Stimulated activated memory B cell treated with anti-CD40 and anti-IgM and Interleukin-4, amounts not matched to agents 10 μg/mL and 1 μg/mL and 100 μg/mL, for 72 hours (primary cell): ENCODE data around the gene GPI.
"Not testable (repeated sequence)": the region's sequence is repeated elsewhere in the genome, so short reads cannot be mapped to it uniquely, and the experiment has no call there.

ENCODE experiments used
- ATAC-seq: fragments of 150-1000 bp; cut with Tn5 transposase; 2 replicates; pipeline ENCODE4 v1.10.0; 2021
- H3K27ac Mint-ChIP-seq: one replicate; pipeline ENCODE4 v1.8.0; 2022; ENCODE audit warnings: mild to moderate bottlenecking, mixed read lengths
- H3K27me3 Mint-ChIP-seq: one replicate; pipeline ENCODE4 v1.8.0; 2022; ENCODE audit warnings: mixed read lengths
- H3K36me3 Mint-ChIP-seq: one replicate; pipeline ENCODE4 v1.8.0; 2022; ENCODE audit warnings: mixed read lengths
- H3K4me1 Mint-ChIP-seq: one replicate; pipeline ENCODE4 v1.8.0; 2022; ENCODE audit warnings: mixed read lengths
- H3K4me3 Mint-ChIP-seq: one replicate; pipeline ENCODE4 v1.8.0; 2022; ENCODE audit warnings: mild to moderate bottlenecking, moderate library complexity, mixed read lengths
- H3K9me3 Mint-ChIP-seq: one replicate; pipeline ENCODE4 v1.8.0; 2022; ENCODE audit warnings: mixed read lengths

GPI gene

GRCh38 chr19:34356875-34357274, 8.1 kb upstream of the GPI start:
- H3K36me3 Mint-ChIP-seq, result peaks cover 8% of the 10 kb centered on the region
- no peaks in the 10 kb centered on the region for H3K27me3 Mint-ChIP-seq
- ATAC-seq, result no peak
- no peak overlapping the region for H3K4me3 Mint-ChIP-seq
- no peak overlapping the region for H3K27ac Mint-ChIP-seq
- H3K4me1 Mint-ChIP-seq, result peaks cover 28% of the 10 kb centered on the region
- H3K9me3 Mint-ChIP-seq, result no peaks in the 10 kb centered on the region

DNA sequence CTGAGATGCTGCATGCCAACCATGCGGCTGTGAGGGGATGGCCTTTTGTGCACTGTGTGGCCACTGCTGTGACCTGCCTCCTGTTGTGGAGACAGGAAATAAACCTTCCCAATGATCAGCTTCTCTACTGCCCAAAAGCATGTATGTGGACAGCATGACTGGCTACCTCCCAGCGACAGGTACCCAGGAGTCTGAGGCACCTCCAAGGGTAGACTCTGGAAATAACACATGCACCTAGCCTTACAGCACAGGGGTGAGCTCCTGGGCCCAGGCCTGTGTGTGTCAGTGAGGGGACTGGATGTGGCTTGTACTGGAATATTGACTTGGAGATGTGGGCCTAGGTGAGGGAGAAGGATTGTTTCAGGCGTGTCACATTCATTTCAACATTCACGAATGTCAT, 7.6 kb upstream of the GPI start:
- Mint-ChIP-seq H3K27ac (no peak overlapping the region), H3K9me3 (no peaks in the 10 kb centered on the region), H3K4me1 (peaks cover 28% of the 10 kb centered on the region), H3K4me3 (no peak overlapping the region), H3K36me3 (peaks cover 8% of the 10 kb centered on the region), H3K27me3 (no peaks in the 10 kb centered on the region)
- no peak for ATAC-seq

DNA sequence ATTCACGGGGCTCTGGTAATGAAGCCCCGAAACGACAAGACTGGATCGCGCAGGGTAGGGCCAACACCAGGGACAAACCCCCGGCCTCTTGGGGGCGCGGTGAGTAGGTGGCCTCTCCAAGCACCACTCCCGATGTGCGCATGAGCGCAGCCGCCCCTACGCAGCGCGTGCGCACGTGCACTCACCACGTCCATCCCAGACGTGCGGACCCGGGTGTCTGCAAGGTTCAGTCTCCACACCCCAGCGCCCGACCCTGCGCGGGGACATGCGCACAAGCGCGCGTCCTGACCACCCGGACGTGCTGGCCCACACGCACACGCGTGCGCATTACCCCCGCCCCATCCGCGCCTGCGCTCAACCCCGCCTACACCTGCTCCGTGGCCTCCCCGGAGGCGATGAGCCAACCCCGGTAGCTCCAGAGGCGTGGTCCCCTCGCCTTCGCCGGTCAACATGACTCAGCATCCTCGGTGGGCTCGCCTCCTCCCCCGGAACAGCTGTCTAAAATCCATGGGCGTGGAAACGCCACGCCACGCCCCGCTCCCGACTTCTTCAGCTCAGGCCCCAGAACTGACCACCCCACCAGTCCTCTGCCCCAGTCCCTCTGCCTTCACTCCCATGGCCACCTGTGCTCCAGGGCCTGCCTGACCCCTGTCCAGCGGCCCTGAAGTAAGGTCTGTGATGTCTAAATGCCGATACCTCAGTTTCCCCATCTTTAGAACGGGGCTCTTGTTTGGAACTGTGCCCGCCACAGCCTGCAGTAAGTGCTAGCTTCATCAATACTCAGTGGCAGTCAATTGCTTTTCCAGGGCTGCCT, 5.6 kb upstream of the GPI start:
- H3K9me3 Mint-ChIP-seq, result no peaks in the 10 kb centered on the region
- no peaks in the 10 kb centered on the region for H3K27me3 Mint-ChIP-seq
- peaks cover 8% of the 10 kb centered on the region for H3K36me3 Mint-ChIP-seq
- H3K4me1 Mint-ChIP-seq, result peaks cover 30% of the 10 kb centered on the region
- peak overlapping the region; percentile 83 for H3K27ac Mint-ChIP-seq
- ATAC-seq, result peak; percentile 99
- peak overlapping the region; percentile 86 for H3K4me3 Mint-ChIP-seq

DNA sequence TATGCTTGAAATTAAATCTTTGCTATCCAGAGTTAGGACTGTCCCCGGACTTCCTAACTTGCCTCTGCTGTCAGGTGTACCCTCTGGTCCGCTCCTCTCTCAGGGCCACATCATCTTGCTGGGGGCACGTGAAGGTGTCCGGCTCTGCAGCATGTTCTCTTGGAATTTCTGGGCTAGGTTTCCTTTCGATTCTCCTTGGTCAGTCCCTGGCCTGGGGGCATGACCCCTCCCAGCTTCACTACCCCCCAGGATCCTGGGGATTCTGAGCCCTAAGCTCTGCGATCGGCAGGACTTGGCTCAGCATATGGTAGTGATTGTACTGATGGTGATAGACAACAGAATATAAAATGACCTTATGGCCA, 5.1 kb upstream of the GPI start:
- H3K4me1 Mint-ChIP-seq, result peaks cover 36% of the 10 kb centered on the region
- peak overlapping the region; percentile 86 for H3K4me3 Mint-ChIP-seq
- H3K9me3 Mint-ChIP-seq, result no peaks in the 10 kb centered on the region

DNA sequence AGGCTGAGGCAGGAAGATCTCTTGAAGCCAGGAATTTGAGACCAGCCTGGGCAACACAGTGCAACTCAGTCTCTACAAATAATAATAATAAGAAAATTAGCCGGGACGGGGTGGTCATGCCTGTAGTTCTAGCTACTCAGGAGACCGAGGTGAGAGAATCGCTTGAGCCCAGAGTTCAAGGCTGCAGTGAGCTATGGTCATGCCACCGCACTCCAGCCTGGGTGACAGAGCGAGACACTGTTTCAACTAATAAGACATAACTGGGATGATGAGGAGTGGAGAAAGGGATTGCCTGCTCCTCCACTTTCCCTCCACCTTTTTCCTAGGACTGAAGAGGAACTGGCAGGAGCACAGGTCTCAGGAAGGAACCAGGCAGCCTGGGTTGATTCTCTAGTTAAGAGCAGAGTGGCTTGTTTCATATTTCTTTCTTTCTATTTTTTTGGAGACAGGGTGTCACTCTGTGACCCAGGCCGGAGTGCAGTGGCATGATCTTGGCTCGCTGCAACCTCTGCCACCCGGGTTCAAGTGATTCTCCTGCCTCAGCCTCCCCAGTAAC, 4.6 kb upstream of the GPI start:
- Mint-ChIP-seq H3K9me3 (no peaks in the 10 kb centered on the region), H3K4me3 (peak overlapping the region; percentile 86), H3K27ac (peak overlapping the region; percentile 83), H3K36me3 (no peaks in the 10 kb centered on the region), H3K27me3 (no peaks in the 10 kb centered on the region), H3K4me1 (peaks cover 37% of the 10 kb centered on the region)
- no peak for ATAC-seq

More for the DNA sequence above, 5.1 kb upstream of the GPI start:
- no peak for ATAC-seq
- Mint-ChIP-seq H3K27me3 (no peaks in the 10 kb centered on the region), H3K36me3 (peaks cover 3% of the 10 kb centered on the region), H3K27ac (peak overlapping the region; percentile 83)

- Mint-ChIP-seq H3K9me3 (no peaks in the 10 kb centered on the region), H3K4me1 (peaks cover 53% of the 10 kb centered on the region), H3K27me3 (no peaks in the 10 kb centered on the region), H3K36me3 (peaks cover 10% of the 10 kb centered on the region), H3K4me3 (no peak overlapping the region), H3K27ac (no peak overlapping the region)
- ATAC-seq, result no peak
Observed at GRCh38 chr19:34362679-34363069, 2.3 kb upstream of the GPI start.

DNA sequence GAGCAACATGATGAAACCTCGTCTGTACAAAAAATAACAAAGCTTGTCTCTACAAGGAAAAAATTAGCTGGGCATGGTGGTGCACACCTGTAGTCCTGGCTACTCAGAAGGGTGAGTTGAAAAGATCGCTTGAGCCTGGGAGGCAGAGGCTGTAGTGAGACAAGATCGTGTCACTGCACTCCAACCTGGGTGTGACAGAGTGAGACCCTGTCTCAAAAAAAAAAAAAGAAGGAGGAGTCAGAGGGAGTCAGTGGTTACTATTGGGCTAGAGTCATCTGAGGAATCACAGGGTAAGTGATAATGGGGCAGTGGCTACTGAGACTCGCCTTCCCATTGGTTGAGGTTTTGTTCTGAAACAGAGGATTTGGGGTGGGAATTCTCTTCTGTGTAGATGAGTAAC, 1.9 kb upstream of the GPI start:
- Mint-ChIP-seq H3K9me3 (no peaks in the 10 kb centered on the region), H3K27ac (no peak overlapping the region), H3K27me3 (no peaks in the 10 kb centered on the region), H3K4me1 (peaks cover 53% of the 10 kb centered on the region), H3K4me3 (no peak overlapping the region), H3K36me3 (peaks cover 14% of the 10 kb centered on the region)
- ATAC-seq, result no peak

DNA sequence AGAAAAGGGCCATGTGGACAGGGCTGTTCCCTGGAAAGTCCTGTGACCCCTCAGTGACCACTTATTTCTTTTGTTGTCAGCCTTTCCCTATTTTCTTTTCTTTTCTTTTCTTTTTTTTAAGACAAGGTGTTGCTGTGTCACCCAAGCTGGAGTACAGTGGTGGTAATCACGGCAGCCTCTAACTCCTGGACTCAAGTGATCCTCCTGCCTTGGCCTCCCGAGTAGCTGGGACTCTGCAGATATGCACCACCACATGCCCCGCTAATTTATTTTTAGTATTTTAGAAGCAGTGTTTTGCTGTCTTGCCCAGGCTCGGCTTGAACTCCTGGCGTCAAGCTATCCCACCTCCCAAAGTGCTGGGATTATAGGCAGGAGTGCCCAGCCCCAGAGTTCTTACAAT, 1.1 kb upstream of the GPI start:
- Mint-ChIP-seq H3K4me3 (no peak overlapping the region), H3K4me1 (peaks cover 46% of the 10 kb centered on the region), H3K9me3 (no peaks in the 10 kb centered on the region), H3K27ac (no peak overlapping the region), H3K27me3 (no peaks in the 10 kb centered on the region), H3K36me3 (peaks cover 18% of the 10 kb centered on the region)
- no peak for ATAC-seq

DNA sequence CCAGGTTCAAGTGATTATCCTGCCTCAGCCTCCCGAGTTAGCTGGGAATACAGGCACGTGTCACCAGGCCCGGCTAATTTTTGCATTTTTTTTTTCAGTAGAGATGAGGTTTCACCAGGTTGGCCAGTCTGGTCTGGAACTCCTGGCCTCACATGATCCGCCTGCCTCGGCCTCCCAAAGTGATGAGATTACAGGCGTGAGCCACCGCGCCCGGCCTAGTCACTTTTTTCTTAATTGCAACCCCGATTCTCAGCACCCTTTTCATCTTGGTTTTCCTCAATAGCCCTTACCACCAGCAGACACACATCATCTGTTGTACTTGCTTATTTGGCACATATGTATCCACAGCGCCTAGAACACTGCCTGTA, 550 bp upstream of the GPI start:
- Mint-ChIP-seq H3K4me3 (peak overlapping the region; percentile 92), H3K9me3 (no peaks in the 10 kb centered on the region), H3K27ac (peak overlapping the region; percentile 82), H3K36me3 (peaks cover 22% of the 10 kb centered on the region), H3K4me1 (peaks cover 44% of the 10 kb centered on the region), H3K27me3 (no peaks in the 10 kb centered on the region)
- ATAC-seq, result no peak

GRCh38 chr19:34365463-34366401, 736 bp downstream of the GPI start:
- Mint-ChIP-seq H3K9me3 (no peaks in the 10 kb centered on the region), H3K36me3 (peaks cover 35% of the 10 kb centered on the region), H3K4me1 (peaks cover 35% of the 10 kb centered on the region), H3K4me3 (peak overlapping the region; percentile 92), H3K27me3 (no peaks in the 10 kb centered on the region), H3K27ac (peak overlapping the region; percentile 82)
- ATAC-seq, result no peak

DNA sequence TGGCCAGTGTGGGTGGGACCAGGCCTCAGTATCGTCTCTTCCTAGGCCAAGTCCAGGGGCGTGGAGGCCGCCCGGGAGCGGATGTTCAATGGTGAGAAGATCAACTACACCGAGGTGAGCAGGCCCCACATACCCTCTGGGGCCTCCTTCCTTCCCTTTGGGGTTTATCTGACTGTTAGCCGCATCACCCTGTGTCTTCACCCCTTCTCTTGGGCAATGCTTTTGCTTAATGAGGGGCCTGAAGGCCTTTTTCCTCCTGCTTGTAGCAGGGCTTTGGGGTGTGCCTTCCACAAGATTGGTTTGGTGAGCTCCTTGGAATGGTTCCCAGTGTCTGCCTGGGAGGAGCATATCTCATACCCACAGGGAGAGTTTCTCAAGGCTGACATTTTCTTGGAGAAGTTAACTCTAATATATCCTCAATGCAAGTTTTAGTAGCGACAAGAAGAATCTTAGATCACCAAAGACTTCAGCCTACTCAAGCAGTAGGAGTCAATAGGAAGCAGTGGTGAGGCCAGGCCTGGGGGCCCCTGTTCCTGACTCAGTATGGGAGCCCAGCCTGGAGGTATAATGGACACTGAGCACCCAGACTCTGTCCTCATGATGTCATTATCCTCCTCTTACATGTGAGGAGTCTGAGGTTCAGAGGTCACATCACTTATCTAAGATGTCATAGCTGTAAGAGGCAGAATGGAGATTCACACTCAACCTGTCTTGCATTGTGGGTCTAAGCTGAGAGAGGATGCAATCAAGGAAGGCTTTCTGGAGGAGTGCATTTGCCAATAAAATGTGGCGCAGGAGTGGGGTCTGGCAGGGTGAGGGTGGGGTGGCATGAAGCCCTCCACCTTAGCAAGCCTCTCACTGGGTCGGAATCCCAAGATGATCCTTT, 2.0 kb downstream of the GPI start:
- ATAC-seq, result no peak
- no peak overlapping the region for H3K27ac Mint-ChIP-seq
- peaks cover 43% of the 10 kb centered on the region for H3K36me3 Mint-ChIP-seq
- peak overlapping the region; percentile 92 for H3K4me3 Mint-ChIP-seq
- peaks cover 35% of the 10 kb centered on the region for H3K4me1 Mint-ChIP-seq
- H3K27me3 Mint-ChIP-seq, result no peaks in the 10 kb centered on the region
- H3K9me3 Mint-ChIP-seq, result no peaks in the 10 kb centered on the region

DNA sequence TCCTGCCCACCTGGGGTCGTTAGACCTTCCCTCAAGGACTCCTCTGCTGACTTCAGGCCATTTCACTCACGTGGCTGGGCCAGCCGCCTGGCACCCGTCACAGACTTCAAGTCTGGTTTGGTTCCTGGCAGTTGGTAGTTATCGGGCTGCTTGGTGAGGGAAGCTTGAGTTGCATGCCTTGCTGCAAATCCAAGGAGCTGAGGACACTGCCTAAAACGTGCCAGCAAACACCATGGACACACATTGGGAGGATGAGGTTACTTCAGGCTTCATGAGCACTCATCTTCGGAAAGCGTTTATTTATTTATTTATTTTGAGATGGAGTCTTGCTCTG, 2.6 kb downstream of the GPI start:
- peaks cover 35% of the 10 kb centered on the region for H3K4me1 Mint-ChIP-seq
- H3K27ac Mint-ChIP-seq, result no peak overlapping the region
- H3K27me3 Mint-ChIP-seq, result no peaks in the 10 kb centered on the region
- ATAC-seq, result no peak
- H3K9me3 Mint-ChIP-seq, result no peaks in the 10 kb centered on the region
- no peak overlapping the region for H3K4me3 Mint-ChIP-seq
- H3K36me3 Mint-ChIP-seq, result peaks cover 43% of the 10 kb centered on the region

DNA sequence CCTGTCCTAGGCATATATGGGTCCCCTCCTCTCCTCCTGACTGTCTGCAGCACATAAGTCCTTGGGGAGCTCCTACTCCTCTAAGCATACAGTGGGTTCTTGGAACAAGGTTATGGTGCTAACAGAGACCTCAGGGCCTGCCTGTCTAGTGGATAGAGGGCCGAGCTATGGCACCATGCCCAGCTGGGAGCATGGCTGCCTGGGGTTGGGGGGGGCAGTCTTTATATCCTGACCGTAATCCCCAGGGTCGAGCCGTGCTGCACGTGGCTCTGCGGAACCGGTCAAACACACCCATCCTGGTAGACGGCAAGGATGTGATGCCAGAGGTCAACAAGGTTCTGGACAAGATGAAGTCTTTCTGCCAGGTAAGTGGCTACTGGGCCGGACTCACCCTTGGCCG, 3.3 kb downstream of the GPI start:
- no peak overlapping the region for H3K4me3 Mint-ChIP-seq
- peaks cover 35% of the 10 kb centered on the region for H3K4me1 Mint-ChIP-seq
- no peaks in the 10 kb centered on the region for H3K27me3 Mint-ChIP-seq
- peaks cover 44% of the 10 kb centered on the region for H3K36me3 Mint-ChIP-seq
- no peaks in the 10 kb centered on the region for H3K9me3 Mint-ChIP-seq
- no peak for ATAC-seq
- no peak overlapping the region for H3K27ac Mint-ChIP-seq

GRCh38 chr19:34369166-34369565, 4.2 kb downstream of the GPI start:
- ATAC-seq, H3K27ac Mint-ChIP-seq, H3K27me3 Mint-ChIP-seq, H3K4me3 Mint-ChIP-seq, H3K9me3 Mint-ChIP-seq: not testable (repeated sequence)
- H3K36me3 Mint-ChIP-seq, result peaks cover 49% of the 10 kb centered on the region
- peaks cover 34% of the 10 kb centered on the region for H3K4me1 Mint-ChIP-seq

- Mint-ChIP-seq H3K27ac (no peak overlapping the region), H3K9me3 (no peaks in the 10 kb centered on the region), H3K4me1 (peaks cover 27% of the 10 kb centered on the region), H3K27me3 (no peaks in the 10 kb centered on the region), H3K36me3 (peaks cover 59% of the 10 kb centered on the region), H3K4me3 (no peak overlapping the region)
- ATAC-seq, result no peak
Observed at GRCh38 chr19:34370117-34370516, 5.1 kb downstream of the GPI start.
